HG02870 (cell line): ENCODE results near the gene RNU1-4.
"Not testable (repeated sequence)": the region's sequence is repeated elsewhere in the genome, so short reads cannot be mapped to it uniquely, and the experiment has no call there.

Experiments
- ATAC-seq: cut with Tn5 transposase; IDR thresholded peaks from one replicate; pipeline ENCODE4 v1.9.1; 2021; ENCODE audit warnings: mild to moderate bottlenecking, moderate library complexity; ENCODE audit not compliant: unreplicated experiment

Gene RNU1-4

DNA sequence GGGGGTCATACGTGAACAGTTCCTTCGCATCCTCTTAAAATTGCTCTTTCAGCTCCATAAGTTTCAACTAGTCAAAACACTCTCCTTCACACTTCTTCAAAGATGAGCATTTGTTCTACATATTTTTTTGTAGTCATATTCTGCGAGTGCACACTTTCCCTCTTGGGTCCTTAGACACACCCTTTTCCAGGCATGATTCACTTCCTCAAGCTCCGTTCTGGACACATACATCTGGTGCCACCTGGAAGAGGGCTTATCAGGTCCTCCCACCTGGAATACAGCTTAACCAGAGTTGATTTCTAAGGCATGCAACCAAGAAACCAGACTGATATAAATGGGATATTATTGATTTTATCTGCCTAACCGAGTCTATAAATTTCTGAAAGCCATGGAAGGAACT, 47.4 kb downstream of the RNU1-4 start:
- ATAC-seq, result not testable (repeated sequence)
